IPS-NIHi7 (cell line): ENCODE measurements around the gene RNF19B.

Experiments
- DNase-seq: peaks from one replicate; pipeline ENCODE4 v3.0.0; 2012; ENCODE audit warnings: mixed read lengths; ENCODE audit errors: extremely low spot score

Gene RNF19B

DNA sequence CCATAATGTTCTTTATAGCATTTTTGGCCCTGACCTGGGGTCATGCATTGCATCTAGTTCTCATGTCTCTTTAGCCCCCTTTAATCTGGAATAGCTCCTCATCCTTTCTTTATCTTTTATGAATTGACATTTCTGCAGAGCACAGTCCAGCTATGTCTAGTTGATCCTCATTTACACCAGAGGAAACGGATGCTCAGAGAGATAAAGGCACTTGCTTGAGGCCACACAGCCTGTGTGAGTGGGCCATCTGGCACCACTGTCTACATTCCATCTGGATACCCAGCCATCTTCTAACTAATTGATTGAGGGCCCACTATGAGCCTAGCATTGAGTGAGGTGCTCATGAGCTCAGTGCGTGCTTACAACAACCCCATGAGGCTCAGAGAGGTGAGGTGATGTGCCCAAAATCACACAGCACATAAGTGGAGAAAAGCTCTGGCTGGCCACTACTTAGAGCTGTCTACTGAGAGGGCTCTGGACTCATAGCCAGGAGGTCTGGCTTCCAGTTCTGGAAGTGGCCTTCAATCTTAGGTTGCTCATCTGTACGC is 74.8 kb downstream of the RNF19B start:
- no peak for DNase-seq

DNA sequence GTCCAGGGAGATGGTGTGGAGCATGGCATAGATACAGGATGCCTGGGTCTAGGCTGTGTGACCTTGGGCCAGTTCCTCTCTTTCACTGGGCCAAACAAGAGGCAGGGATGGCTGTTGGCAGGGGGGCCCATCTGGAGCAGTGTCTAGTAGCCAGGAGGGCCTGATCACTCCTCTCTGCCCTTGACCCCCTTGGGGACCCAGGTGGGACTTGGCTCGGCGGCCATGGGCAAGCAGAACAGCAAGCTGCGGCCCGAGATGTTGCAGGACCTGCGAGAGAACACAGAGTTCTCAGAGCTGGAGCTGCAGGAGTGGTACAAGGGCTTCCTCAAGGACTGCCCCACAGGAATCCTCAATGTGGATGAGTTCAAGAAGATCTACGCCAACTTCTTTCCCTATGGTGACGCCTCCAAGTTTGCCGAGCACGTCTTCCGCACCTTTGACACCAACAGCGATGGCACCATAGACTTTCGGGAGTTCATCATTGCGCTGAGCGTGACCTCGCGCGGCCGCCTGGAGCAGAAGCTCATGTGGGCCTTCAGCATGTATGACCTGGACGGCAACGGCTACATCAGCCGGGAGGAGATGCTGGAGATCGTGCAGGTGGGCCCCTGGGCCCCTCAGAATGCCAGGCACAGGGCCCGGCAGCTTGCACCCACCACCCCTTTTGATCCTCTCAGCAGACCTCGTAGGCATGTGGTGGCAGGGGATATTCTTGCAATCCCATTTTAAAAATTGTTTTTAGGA is 75.8 kb downstream of the RNF19B start:
- no peak for DNase-seq

DNA sequence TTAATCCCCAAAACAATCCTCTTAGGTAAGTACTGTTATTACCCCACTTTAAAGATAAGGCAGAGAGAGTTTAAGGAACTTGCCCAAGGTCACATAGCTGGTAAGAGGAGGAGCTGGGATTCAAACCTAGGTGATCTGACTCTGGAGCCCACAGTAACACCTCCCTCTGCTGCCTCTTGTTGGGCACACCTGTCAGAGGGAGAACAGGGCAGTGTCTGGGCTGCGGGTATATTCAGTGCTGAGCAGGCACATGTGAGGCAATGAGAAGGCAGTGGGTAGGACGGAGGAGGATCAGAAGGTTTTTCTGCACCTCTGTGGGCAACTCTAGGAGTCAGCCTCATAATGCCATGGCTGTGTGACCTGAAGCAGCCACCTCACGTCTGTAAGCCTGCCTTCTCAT is 76.5 kb downstream of the RNF19B start:
- DNase-seq, result no peak

- DNase-seq, result no peak
Measured at GRCh38 chr1:32887623-32888022, 77.0 kb downstream of the RNF19B start.

DNA sequence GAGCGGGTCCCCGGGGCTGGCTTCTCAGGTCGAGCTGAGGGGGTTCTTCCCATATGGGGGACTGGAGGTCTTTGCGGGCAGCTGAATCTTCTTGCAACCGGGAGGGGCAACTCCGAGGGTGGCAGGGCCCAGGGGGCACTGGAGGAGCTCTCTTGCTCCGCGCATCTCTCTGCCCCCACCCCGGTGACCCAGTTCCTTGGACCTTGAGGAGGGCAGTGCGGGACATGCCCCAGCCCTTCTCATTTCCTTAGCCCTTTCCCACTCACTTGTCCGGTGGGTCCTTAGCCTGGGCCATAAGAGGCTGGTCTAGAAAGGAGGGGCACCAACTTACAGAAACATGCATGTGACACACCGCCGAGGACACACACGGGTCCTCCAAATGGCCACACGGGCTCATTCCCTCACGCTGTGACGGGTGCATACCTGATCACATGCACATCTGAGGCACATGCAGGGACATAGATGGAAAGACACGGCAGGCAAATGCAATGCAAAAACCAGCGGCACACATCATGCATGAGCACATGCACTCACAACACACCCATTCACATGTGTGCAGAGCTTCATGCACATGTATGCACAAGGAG is 77.7 kb downstream of the RNF19B start:
- no peak for DNase-seq
